ENCODE data around the gene RRP1.

GRCh38 chr21:43850728-43851295, 61.4 kb downstream of the RRP1 start:
- TF ChIP-seq ZNF816 (CRISPR knock-in tag; IDR thresholded peaks at IDR 0.05; ENCODE audit: borderline replicate concordance) (no peak), ZNF326 (CRISPR knock-in tag; IDR thresholded peaks at IDR 0.05; ENCODE audit: borderline replicate concordance) (no peak), U2AF1 (optimal IDR thresholded peaks at IDR 0.05; ENCODE audit: low read depth, low read length) (no peak), TRIM24 (CRISPR knock-in tag; IDR thresholded peaks at IDR 0.05) (no peak), SP4 (CRISPR knock-in tag; IDR thresholded peaks at IDR 0.05) (no peak), ZNF337 (CRISPR knock-in tag; IDR thresholded peaks at IDR 0.05; ENCODE audit: borderline replicate concordance, low read depth) (no peak), NR3C1 (CRISPR knock-in tag; IDR thresholded peaks at IDR 0.05) (no peak)
- TF ChIP-seq, protein P1, sequence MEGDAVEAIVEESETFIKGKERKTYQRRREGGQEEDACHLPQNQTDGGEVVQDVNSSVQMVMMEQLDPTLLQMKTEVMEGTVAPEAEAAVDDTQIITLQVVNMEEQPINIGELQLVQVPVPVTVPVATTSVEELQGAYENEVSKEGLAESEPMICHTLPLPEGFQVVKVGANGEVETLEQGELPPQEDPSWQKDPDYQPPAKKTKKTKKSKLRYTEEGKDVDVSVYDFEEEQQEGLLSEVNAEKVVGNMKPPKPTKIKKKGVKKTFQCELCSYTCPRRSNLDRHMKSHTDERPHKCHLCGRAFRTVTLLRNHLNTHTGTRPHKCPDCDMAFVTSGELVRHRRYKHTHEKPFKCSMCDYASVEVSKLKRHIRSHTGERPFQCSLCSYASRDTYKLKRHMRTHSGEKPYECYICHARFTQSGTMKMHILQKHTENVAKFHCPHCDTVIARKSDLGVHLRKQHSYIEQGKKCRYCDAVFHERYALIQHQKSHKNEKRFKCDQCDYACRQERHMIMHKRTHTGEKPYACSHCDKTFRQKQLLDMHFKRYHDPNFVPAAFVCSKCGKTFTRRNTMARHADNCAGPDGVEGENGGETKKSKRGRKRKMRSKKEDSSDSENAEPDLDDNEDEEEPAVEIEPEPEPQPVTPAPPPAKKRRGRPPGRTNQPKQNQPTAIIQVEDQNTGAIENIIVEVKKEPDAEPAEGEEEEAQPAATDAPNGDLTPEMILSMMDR (CRISPR knock-in tag; IDR thresholded peaks at IDR 0.05): no peak
- TF ChIP-seq, protein P2, sequence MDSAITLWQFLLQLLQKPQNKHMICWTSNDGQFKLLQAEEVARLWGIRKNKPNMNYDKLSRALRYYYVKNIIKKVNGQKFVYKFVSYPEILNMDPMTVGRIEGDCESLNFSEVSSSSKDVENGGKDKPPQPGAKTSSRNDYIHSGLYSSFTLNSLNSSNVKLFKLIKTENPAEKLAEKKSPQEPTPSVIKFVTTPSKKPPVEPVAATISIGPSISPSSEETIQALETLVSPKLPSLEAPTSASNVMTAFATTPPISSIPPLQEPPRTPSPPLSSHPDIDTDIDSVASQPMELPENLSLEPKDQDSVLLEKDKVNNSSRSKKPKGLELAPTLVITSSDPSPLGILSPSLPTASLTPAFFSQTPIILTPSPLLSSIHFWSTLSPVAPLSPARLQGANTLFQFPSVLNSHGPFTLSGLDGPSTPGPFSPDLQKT (CRISPR knock-in tag; IDR thresholded peaks at IDR 0.05; ENCODE audit: borderline replicate concordance): no peak
